ENCODE measurements around the gene MALSU1. TPM values are rescaled to one million over a fixed set of nuclear protein-coding genes. Genes with fewer than 3 reads are reported as not detected.

MALSU1 gene
- total and polyA plus RNA-seq, 12 donors = 31.7 to 120 (median 76.2) TPM

GRCh38 chr7:23277359-23277989 lies 21.7 kb upstream of the MALSU1 start:
- 28 to 33% (median 31%) methylated on average over 6 of the region's 6 CpGs for WGBS, 4 donors
- intact Hi-C loops (cut with DNase I) = no loop called here

GRCh38 chr7:23279819-23280525 lies 19.2 kb upstream of the MALSU1 start:
- no peaks in the 10 kb centered on the region for H3K36me3 ChIP-seq (replicated peaks in 1 of 2)
- intact Hi-C loops (cut with DNase I) = no loop called here
- H3K9me3 ChIP-seq (replicated peaks in 1 of 3) = no peaks in the 10 kb centered on the region
- no peak overlapping the region for H3K27ac ChIP-seq
- H3K27me3 ChIP-seq = no peaks in the 10 kb centered on the region
- 75 to 100% (median 82%) methylated on average over 2 of the region's 2 CpGs for WGBS, 4 donors
- no peak overlapping the region for H3K4me3 ChIP-seq
- DNase-seq = no peak
- TF ChIP-seq CTCF (IDR thresholded peaks at IDR 0.05) = no peak
- TF ChIP-seq POLR2A (IDR thresholded peaks at IDR 0.05) = no peak
- H3K4me1 ChIP-seq (replicated peaks in 1 of 2) = no peaks in the 10 kb centered on the region

More at GRCh38 chr7:23277359-23277989, 21.7 kb upstream of the MALSU1 start:
- Histone ChIP-seq H3K36me3 (replicated peaks in 1 of 2) (no peaks in the 10 kb centered on the region), H3K9me3 (replicated peaks in 1 of 3) (no peaks in the 10 kb centered on the region), H3K27me3 (no peaks in the 10 kb centered on the region), H3K27ac (no peak overlapping the region), H3K4me1 (replicated peaks in 1 of 2) (peaks cover 0 to 5% of the 10 kb centered on the region in 2 donors), H3K4me3 (no peak overlapping the region)
- DNase-seq = peak in 5 of 7 donors; percentile 28 to 39 (median 35)
- no peak for TF ChIP-seq POLR2A (IDR thresholded peaks at IDR 0.05)
- TF ChIP-seq CTCF (IDR thresholded peaks at IDR 0.05) = peak; percentile 50 to 72 (median 67)

- 88 to 94% (median 91%) methylated on average over 4 of the region's 4 CpGs for WGBS, 4 donors
- Histone ChIP-seq H3K4me3 (no peak overlapping the region), H3K27ac (no peak overlapping the region), H3K4me1 (replicated peaks in 1 of 2) (no peaks in the 10 kb centered on the region), H3K27me3 (no peaks in the 10 kb centered on the region), H3K9me3 (replicated peaks in 1 of 3) (no peaks in the 10 kb centered on the region), H3K36me3 (replicated peaks in 1 of 2) (no peaks in the 10 kb centered on the region)
- no peak for DNase-seq
- intact Hi-C loops (cut with DNase I) = no loop called here
- TF ChIP-seq POLR2A (IDR thresholded peaks at IDR 0.05) = no peak
- no peak for TF ChIP-seq CTCF (IDR thresholded peaks at IDR 0.05)
These were observed 16.1 kb upstream of the MALSU1 start for GRCh38 chr7:23283086-23283485.

GRCh38 chr7:23284871-23285270 lies 14.3 kb upstream of the MALSU1 start:
- Histone ChIP-seq H3K36me3 (replicated peaks in 1 of 2) (no peaks in the 10 kb centered on the region), H3K4me3 (no peak overlapping the region), H3K9me3 (replicated peaks in 1 of 3) (no peaks in the 10 kb centered on the region), H3K4me1 (replicated peaks in 1 of 2) (no peaks in the 10 kb centered on the region), H3K27ac (no peak overlapping the region), H3K27me3 (no peaks in the 10 kb centered on the region)
- TF ChIP-seq CTCF (IDR thresholded peaks at IDR 0.05) (no peak), POLR2A (IDR thresholded peaks at IDR 0.05) (no peak)
- WGBS, 4 donors = 93 to 100% (median 96%) methylated on average over 2 of the region's 2 CpGs
- intact Hi-C loops (cut with DNase I) = no loop called here
- DNase-seq = no peak
